Skeletal muscle satellite cell (primary cell): ENCODE data around the gene ADAM19.

Experiments used
- H3K27me3 ChIP-seq: 2 replicates; pipeline ENCODE4 v1.7.0; 2013; ENCODE audit warnings: low read length; ENCODE audit not compliant: control insufficient read depth, insufficient read depth
- H3K36me3 ChIP-seq: 2 replicates; pipeline ENCODE4 v1.7.0; 2013; ENCODE audit warnings: mild to moderate bottlenecking, control low read depth, low read length; ENCODE audit not compliant: insufficient read depth
- H3K4me1 ChIP-seq: 2 replicates; pipeline ENCODE4 v1.7.0; 2013; ENCODE audit warnings: low read length; ENCODE audit not compliant: control insufficient read depth, insufficient read depth
- H3K4me2 ChIP-seq: 2 replicates; pipeline ENCODE4 v1.7.0; 2013; ENCODE audit warnings: mild to moderate bottlenecking, low read length
- H3K4me3 ChIP-seq: 2 replicates; pipeline ENCODE4 v1.7.0; 2013; ENCODE audit warnings: low read length
- H3K9ac ChIP-seq: 2 replicates; pipeline ENCODE4 v1.7.0; 2013; ENCODE audit warnings: mild to moderate bottlenecking, low read depth, low read length, moderate library complexity
- H3K9me3 ChIP-seq: replicated peaks from 2 replicates; pipeline ENCODE4 v1.7.0; 2013; ENCODE audit warnings: mild to moderate bottlenecking, control low read depth, low read length

The ADAM19 gene

DNA sequence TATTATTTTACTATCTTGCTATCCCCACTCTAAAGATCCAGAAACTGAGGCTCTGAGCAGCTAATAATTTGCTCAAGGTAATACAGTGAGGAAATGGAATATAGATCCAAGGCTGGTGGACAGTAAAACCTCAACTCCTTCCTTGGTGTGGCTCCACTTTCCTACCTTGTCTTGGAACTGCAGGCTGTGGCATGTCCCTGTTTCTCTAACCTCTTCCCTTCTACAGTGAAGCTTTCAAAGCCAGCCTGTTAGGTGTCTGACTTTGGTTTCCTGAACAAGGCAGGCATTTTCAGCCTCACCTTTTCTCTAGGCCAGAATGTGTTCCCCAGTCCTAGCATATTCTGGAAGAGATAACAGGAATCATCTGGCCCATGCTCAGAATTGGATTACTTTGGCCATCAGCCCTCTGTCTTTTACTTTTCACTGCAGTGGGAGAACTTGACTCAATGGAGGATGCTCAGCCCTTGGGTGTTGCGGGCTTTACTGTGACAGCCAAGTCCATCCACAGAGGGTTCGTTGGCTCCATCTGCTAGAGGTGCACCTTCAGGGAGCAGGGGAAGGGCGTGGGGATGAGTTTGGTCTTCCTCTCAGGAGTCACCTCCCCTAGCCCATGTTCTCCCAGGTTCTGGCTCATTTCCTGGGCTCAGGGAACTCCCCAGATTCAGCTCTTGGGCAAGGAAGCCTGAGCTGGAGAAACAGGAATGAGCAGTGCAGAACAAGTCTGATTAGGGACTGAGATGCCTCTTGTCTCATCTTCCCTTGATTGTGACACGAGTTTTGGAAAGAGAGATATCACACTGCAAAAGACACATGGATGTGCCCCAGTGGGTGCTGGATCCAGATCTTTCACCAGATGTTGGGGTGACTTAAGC is 114.4 kb downstream of the ADAM19 start:
- Histone ChIP-seq H3K4me2 (no peak overlapping the region), H3K27me3 (no peaks in the 10 kb centered on the region), H3K9me3 (no peaks in the 10 kb centered on the region), H3K4me1 (peaks cover 26% of the 10 kb centered on the region), H3K36me3 (no peaks in the 10 kb centered on the region), H3K4me3 (no peak overlapping the region), H3K9ac (no peak overlapping the region)

DNA sequence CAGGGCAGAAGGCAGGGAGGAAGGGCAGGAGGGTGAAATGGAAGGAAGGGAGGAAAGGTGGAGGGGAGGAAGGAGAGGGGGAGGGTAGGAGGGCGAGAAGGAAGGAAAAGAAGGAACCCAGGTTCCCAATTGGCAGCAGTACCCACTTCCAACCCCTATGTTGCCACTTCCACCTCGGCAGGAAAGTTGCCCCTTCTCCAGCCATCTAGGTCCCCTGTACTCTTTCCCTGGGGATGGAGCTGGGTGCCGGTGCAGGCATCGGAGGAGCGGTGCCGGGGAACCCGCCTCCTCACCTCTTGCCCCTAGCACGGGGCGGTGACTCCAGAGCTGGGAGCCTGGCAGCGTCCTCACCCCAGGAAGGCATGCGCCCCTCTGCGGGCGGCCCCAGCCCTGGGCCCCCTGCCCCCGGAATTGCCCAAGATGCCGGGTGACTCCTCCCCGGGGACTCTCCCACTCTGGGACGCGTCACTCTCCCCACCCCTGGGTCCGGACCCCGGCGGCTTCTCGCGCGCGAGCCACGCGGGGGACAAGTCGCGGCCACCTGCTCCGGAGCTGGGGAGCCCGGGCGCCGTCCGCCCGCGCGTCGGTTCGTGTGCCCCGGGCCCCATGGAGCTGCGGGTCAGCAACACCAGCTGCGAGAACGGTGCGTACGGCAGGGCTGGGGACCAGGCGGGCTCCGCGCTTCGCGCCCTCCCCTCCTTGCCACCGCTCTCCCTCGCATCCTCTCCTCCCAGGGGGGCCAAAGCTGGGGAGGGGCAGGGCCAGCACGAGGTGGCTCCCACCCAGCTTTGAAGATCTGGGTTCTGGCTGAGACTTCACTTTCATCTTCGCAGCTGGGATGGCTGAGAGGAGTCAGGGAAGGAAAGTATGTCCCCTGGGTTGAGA is 115.6 kb downstream of the ADAM19 start, which contains the start of gene NIPAL4:
Gene NIPAL4 (plus strand): TSS at position 499 of the 885 bp plus-strand sequence. CDS start 108 bp downstream, at position 607.
- Histone ChIP-seq H3K4me3 (peak within 1 kb of the TSS; percentile 68), H3K4me1 (peaks cover 24% of the 10 kb centered on the region), H3K9me3 (no peaks in the 10 kb centered on the region), H3K9ac (peak within 1 kb of the TSS; percentile 46), H3K27me3 (no peaks in the 10 kb centered on the region), H3K4me2 (peak within 1 kb of the TSS; percentile 89), H3K36me3 (no peaks in the 10 kb centered on the region)

DNA sequence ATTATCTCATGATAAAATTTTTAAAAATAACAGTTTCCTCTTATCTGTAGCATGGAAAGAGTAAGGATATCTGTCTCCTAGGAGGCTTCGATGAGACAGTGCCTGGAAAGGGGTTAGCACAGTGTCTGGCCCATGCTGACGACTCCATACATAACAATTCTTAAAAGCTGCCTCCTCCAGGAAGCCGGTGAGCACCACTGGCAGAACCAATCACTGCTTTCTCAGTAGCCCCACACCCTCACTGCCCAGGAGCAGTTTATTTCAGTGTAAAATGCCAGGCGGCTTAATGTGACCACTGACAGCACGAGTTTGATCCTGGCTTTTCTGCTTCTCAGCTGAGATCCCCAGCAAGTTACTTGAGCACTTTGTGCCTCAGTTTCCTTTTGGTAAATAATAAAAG is 116.7 kb downstream of the ADAM19 start:
- Histone ChIP-seq H3K4me1 (peaks cover 14% of the 10 kb centered on the region), H3K9me3 (no peaks in the 10 kb centered on the region), H3K4me2 (no peak overlapping the region), H3K4me3 (no peak overlapping the region), H3K36me3 (no peaks in the 10 kb centered on the region), H3K9ac (no peak overlapping the region), H3K27me3 (no peaks in the 10 kb centered on the region)

DNA sequence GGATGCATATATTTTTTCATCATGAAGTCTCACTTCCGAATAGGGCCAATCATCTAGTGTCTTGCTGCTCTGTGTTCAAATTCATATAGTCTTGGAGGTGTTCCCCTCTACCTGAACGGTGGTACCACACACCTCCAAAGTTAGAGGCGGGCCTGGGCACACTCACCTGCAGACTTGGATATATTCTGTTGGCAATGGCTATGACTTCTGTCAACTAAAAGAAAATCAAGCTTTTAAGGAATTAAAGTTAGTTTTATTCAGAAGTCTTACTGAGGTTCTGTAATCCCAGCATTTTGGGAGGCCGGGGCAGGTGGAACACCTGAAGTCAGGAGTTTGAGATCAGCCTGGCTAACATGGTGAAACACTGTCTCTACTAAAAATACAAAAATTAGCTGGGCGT is 118.2 kb downstream of the ADAM19 start:
- H3K4me2 ChIP-seq = no peak overlapping the region
- H3K36me3 ChIP-seq = no peaks in the 10 kb centered on the region
- H3K9me3 ChIP-seq = no peaks in the 10 kb centered on the region
- no peaks in the 10 kb centered on the region for H3K27me3 ChIP-seq
- no peak overlapping the region for H3K4me3 ChIP-seq
- H3K4me1 ChIP-seq = peaks cover 4% of the 10 kb centered on the region
- H3K9ac ChIP-seq = no peak overlapping the region

DNA sequence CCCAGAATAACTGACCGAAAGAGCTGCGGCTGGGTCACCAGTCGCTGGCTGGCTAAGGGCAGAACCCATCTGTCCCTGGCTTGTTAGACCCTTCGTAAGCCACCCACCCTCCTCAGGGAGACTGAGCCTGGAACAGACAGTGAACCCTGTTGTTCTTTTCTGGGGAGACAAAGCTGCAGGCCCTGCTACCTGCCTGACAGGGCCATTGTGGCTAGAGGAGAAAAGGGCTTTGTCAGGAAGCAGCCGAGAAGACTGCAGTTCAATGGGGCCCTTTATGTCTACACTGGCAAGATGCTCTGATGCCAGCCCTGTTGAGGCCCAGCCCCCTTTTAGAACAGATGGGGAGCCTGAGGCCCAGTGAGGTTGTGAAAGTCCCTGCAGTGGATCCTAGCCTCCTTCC is 119.3 kb downstream of the ADAM19 start:
- Histone ChIP-seq H3K4me2 (no peak overlapping the region), H3K4me3 (no peak overlapping the region), H3K36me3 (no peaks in the 10 kb centered on the region), H3K9ac (no peak overlapping the region), H3K4me1 (peaks cover 4% of the 10 kb centered on the region), H3K9me3 (no peaks in the 10 kb centered on the region), H3K27me3 (no peaks in the 10 kb centered on the region)

DNA sequence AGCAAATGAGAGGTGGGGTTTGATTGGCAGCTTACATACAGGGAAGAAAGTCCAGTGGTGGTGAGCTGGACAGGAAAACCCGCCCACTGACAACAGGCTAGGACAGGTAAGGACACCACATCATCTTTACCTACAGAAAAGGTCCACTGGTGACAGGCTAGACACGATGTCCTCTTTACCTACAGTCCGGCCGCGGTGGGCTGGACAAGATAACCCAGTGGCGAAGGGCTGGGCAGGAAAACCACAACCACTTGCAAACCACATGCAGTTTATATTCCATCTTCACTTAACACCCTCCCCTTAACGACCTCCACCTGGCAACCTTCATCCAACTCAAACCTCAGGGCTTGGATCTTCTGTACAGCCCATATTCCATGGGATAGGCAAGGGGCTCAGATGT is 120.5 kb downstream of the ADAM19 start:
- H3K4me2 ChIP-seq = no peak overlapping the region
- H3K27me3 ChIP-seq = no peaks in the 10 kb centered on the region

DNA sequence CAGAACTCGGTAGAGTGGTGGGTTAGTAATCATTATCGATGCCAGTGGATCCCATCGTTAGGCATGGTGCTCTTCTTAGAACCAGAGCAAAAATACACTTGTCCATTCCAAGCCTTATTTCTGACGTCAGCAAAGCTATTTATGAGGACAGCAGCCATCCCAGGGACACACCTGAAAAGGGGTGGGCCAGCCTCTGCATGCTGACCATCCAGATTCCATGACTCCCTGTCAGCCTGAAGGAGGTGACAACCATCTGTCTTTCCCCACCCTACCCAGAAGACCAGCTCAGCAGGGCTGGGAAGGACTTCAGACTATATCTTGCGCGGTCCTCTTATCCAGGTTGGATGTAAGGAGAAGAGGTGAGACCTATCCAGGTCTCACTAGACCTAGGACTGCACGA is 121.3 kb downstream of the ADAM19 start:
- Histone ChIP-seq H3K36me3 (no peaks in the 10 kb centered on the region), H3K9ac (no peak overlapping the region), H3K9me3 (no peaks in the 10 kb centered on the region), H3K27me3 (no peaks in the 10 kb centered on the region), H3K4me3 (no peak overlapping the region), H3K4me1 (peaks cover 2% of the 10 kb centered on the region), H3K4me2 (no peak overlapping the region)

More for the DNA sequence above, 120.5 kb downstream of the ADAM19 start:
- Histone ChIP-seq H3K36me3 (no peaks in the 10 kb centered on the region), H3K4me3 (no peak overlapping the region), H3K9me3 (no peaks in the 10 kb centered on the region), H3K4me1 (peaks cover under 1% of the 10 kb centered on the region), H3K9ac (no peak overlapping the region)

DNA sequence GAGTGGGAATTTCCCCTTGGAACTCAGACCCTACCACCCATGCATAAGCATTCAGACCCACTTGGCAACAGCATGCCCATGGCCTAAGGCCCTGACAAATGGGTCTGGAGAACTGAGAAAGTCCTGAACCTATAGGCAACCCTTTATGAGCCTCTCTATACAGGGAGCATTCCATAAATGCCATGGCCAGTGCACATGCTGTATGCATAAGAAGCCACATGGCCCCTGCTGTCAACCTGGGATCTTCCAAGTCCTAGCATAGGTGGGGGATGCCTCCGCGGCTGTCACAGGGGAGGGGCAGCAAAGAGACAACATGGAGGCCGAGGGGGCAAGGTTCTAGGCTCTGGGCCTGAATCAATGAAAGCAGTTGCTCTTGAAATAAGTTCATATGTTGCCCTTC is 123.8 kb downstream of the ADAM19 start:
- no peak overlapping the region for H3K9ac ChIP-seq
- H3K4me3 ChIP-seq = no peak overlapping the region
- no peak overlapping the region for H3K4me2 ChIP-seq
- no peaks in the 10 kb centered on the region for H3K9me3 ChIP-seq
- H3K4me1 ChIP-seq = peaks cover 3% of the 10 kb centered on the region
- no peaks in the 10 kb centered on the region for H3K27me3 ChIP-seq
- no peaks in the 10 kb centered on the region for H3K36me3 ChIP-seq

DNA sequence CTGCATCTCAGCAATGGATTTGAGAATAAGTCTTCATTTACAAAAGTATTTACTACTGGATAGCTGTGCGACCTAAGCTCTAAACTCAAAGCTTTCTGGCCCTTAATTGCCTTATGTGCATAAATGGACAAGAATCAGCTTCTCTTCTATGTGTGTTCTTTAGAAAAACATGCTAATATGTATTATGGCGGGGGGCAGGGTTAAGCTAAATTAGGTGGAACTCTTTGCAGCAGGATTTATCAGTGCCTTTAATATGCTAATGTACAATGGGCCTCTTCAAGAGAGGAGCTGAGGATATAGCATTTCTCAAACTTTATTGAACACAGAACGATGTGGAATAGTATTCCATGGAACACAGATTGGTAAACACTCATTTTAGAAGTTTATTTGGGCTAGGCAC is 125.6 kb downstream of the ADAM19 start:
- Histone ChIP-seq H3K27me3 (no peaks in the 10 kb centered on the region), H3K4me3 (no peak overlapping the region), H3K9me3 (no peaks in the 10 kb centered on the region), H3K4me2 (no peak overlapping the region), H3K9ac (no peak overlapping the region), H3K36me3 (no peaks in the 10 kb centered on the region), H3K4me1 (peaks cover 3% of the 10 kb centered on the region)

DNA sequence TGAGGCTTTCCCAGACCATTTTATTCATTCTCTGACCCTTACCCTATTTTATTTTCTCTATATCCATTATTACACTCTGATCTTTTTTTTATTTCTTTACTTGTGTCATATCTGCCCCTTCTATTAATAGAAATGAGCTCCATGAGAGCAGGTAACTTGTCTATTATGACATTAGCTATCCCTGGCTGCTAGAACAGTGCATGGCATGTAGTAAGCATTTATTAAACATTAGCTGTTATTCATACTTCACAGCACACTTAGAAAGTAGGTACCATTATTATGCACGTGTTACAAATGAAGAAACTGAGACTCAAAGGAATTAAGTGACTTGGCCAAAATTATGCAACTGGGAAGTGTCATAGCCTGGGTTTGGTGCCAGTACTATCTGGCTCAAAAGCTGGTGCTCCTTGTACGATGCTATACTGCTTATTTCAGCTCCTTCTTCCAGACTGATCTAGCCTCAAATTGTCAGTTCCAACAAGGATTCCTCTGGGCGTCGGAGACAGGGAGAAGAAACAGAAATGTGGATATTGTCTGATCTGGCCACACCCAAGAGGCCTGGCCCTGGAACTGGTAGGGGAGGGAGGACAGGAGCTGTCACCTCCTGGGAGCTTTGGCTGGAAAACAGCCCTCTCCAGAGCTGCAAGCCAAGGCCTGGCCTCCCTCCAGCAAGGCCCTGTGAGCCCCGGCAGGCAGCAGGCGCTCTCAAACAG is 126.4 kb downstream of the ADAM19 start:
- H3K36me3 ChIP-seq = no peaks in the 10 kb centered on the region
- no peak overlapping the region for H3K4me2 ChIP-seq
- H3K27me3 ChIP-seq = no peaks in the 10 kb centered on the region
- peaks cover 3% of the 10 kb centered on the region for H3K4me1 ChIP-seq
- H3K9ac ChIP-seq = no peak overlapping the region
- H3K4me3 ChIP-seq = no peak overlapping the region
- H3K9me3 ChIP-seq = no peaks in the 10 kb centered on the region

DNA sequence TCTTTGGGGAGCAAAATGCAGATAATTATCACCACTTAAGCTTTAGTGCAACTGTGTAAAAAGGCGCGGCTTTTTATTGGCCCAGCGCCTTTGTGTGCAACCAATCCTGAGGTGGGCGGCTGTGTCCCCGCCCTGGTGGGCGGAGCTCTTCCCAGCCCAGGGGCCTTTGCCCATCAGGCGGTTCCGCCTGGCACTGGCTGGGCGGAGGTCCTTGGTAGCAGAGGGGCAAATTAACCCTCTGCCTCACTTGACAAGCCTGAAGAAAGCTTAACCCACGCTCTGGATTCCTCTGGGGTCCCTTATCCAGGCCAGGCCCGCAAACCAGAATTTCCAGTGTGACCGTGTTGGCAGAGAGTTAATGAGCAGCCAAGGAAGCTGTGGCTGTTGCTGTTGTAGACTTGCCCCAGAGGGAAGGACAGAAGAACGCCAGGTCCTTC is 128.4 kb downstream of the ADAM19 start:
- H3K4me1 ChIP-seq = peaks cover 3% of the 10 kb centered on the region
- H3K4me2 ChIP-seq = no peak overlapping the region
- no peaks in the 10 kb centered on the region for H3K9me3 ChIP-seq
- H3K27me3 ChIP-seq = no peaks in the 10 kb centered on the region
- H3K9ac ChIP-seq = no peak overlapping the region
- H3K36me3 ChIP-seq = no peaks in the 10 kb centered on the region
- H3K4me3 ChIP-seq = no peak overlapping the region
